SK-N-MC (cell line): ENCODE results near the gene COPE.
"Not testable (repeated sequence)": the region's sequence is repeated elsewhere in the genome, so short reads cannot be mapped to it uniquely, and the experiment has no call there.

Experiments used
- EZH2 ChIP-seq: fragments of 200-600 bp; sonication (generic); IDR thresholded peaks from one replicate; pipeline ENCODE4 v1.6.1; 2017; ENCODE audit warnings: antibody characterized with exemption
- FOXP2 ChIP-seq: optimal IDR thresholded peaks from 2 replicates; pipeline ENCODE3; 2011; ENCODE audit warnings: mild to moderate bottlenecking, moderate library complexity; ENCODE audit not compliant: insufficient read depth; ENCODE audit errors: extremely low read length, control extremely low read depth
- POLR2AphosphoS5 ChIP-seq: IDR thresholded peaks from 2 replicates; pipeline ENCODE4 v1.6.1; 2012; ENCODE audit warnings: mild to moderate bottlenecking, low read depth, low read length, borderline replicate concordance

- TF ChIP-seq EZH2, FOXP2, POLR2AphosphoS5: not testable (repeated sequence)
These were observed 16.7 kb downstream of the COPE start for GRCh38 chr19:18902519-18902918.
